HG03064 (cell line): ENCODE data around the gene DPP6.

Experiments
- ATAC-seq: cut with Tn5 transposase; IDR thresholded peaks from one replicate; pipeline ENCODE4 v1.9.1; 2021; ENCODE audit warnings: low read depth; ENCODE audit not compliant: unreplicated experiment

The DPP6 gene

GRCh38 chr7:154741131-154741530 lies 688.9 kb downstream of the DPP6 start:
- no peak for ATAC-seq

- ATAC-seq, result no peak
These were observed 691.0 kb downstream of the DPP6 start for GRCh38 chr7:154743206-154743605.

- no peak for ATAC-seq
These were observed 692.2 kb downstream of the DPP6 start for GRCh38 chr7:154744256-154744860.

- ATAC-seq, result no peak
These were observed 692.7 kb downstream of the DPP6 start for GRCh38 chr7:154744861-154745258.

- no peak for ATAC-seq
These were observed 694.6 kb downstream of the DPP6 start for GRCh38 chr7:154746571-154747360.

- ATAC-seq, result no peak
These were observed 696.0 kb downstream of the DPP6 start for GRCh38 chr7:154748089-154748786.

- no peak for ATAC-seq
These were observed 698.2 kb downstream of the DPP6 start for GRCh38 chr7:154750353-154750801.

GRCh38 chr7:154753226-154753625 lies 701.0 kb downstream of the DPP6 start:
- ATAC-seq, result no peak

- ATAC-seq, result no peak
These were observed 705.6 kb downstream of the DPP6 start for GRCh38 chr7:154757756-154758155.

GRCh38 chr7:154759989-154760388 lies 707.8 kb downstream of the DPP6 start:
- no peak for ATAC-seq

- no peak for ATAC-seq
These were observed 712.9 kb downstream of the DPP6 start for GRCh38 chr7:154765118-154765517.

- ATAC-seq, result no peak
These were observed 714.9 kb downstream of the DPP6 start for GRCh38 chr7:154767142-154767541.

GRCh38 chr7:154767821-154768415 lies 715.7 kb downstream of the DPP6 start:
- no peak for ATAC-seq

- no peak for ATAC-seq
These were observed 716.8 kb downstream of the DPP6 start for GRCh38 chr7:154769001-154769400.

GRCh38 chr7:154769527-154769926 lies 717.3 kb downstream of the DPP6 start:
- no peak for ATAC-seq

- no peak for ATAC-seq
These were observed 718.2 kb downstream of the DPP6 start for GRCh38 chr7:154770361-154770760.

- no peak for ATAC-seq
These were observed 718.8 kb downstream of the DPP6 start for GRCh38 chr7:154770962-154771361.

GRCh38 chr7:154774303-154774969 lies 722.2 kb downstream of the DPP6 start:
- no peak for ATAC-seq

- ATAC-seq, result no peak
These were observed 723.5 kb downstream of the DPP6 start for GRCh38 chr7:154775681-154776080.

GRCh38 chr7:154776350-154776749 lies 724.2 kb downstream of the DPP6 start:
- ATAC-seq, result no peak

- ATAC-seq, result no peak
These were observed 724.8 kb downstream of the DPP6 start for GRCh38 chr7:154777023-154777422.
